Measurements from ENCODE around the gene SVOPL. TPM values are rescaled to one million over a fixed set of nuclear protein-coding genes. Genes with fewer than 3 reads are reported as not detected.

The SVOPL gene
- total and polyA plus RNA-seq, 4 donors, result 0.33 TPM; not detected in 3

DNA sequence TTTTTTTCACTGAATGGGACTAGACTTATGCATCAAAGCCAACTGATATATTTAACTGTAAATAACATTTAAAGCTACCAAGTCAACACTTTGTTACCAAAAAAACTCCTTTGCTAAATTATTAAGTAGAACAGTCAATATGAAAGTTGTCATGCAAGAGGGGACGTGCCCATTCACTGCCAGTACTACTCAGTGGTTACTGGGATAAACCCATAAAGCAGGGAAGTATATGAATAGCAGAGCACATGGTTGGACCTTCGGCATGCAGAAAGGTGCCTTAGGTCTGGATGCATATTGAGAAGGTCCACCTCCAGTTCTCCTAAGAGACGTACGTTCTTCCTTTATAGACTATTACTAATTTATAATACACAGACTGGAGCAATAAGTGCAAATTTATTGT lies 120.1 kb downstream of the SVOPL start:
- Histone ChIP-seq H3K4me3 (ENCODE audit: low read depth in 1 of 3, low read length in 3 of 3) (no peak overlapping the region), H3K27ac (ENCODE audit: low read depth in 1 of 2, low read length in 2 of 2) (no peak overlapping the region), H3K27me3 (ENCODE audit: control insufficient read depth in 4 of 4, insufficient read depth in 4 of 4, low read length in 3 of 4) (no peaks in the 10 kb centered on the region), H3K4me1 (ENCODE audit: control insufficient read depth in 4 of 4, insufficient read depth in 4 of 4, low read length in 3 of 4) (no peaks in the 10 kb centered on the region), H3K9ac (ENCODE audit: low read depth in 1 of 2, low read length in 2 of 2) (no peak overlapping the region), H3K36me3 (ENCODE audit: control insufficient read depth in 4 of 4, insufficient read depth in 3 of 4, low read depth in 1 of 4, low read length in 3 of 4) (peaks cover 4 to 74% (median 55%) of the 10 kb centered on the region in 4 donors), H3K9me3 (ENCODE audit: control insufficient read depth in 4 of 4, low read length in 3 of 4) (no peaks in the 10 kb centered on the region)
- DNase-seq (ENCODE audit: low spot score), result no peak
- 95% methylated on average over 4 of the region's 4 CpGs for WGBS
- TF ChIP-seq NR2F2 (IDR thresholded peaks at IDR 0.05), result no peak
- no peak for TF ChIP-seq YY1 (IDR thresholded peaks at IDR 0.05)
- TF ChIP-seq, protein P1, sequence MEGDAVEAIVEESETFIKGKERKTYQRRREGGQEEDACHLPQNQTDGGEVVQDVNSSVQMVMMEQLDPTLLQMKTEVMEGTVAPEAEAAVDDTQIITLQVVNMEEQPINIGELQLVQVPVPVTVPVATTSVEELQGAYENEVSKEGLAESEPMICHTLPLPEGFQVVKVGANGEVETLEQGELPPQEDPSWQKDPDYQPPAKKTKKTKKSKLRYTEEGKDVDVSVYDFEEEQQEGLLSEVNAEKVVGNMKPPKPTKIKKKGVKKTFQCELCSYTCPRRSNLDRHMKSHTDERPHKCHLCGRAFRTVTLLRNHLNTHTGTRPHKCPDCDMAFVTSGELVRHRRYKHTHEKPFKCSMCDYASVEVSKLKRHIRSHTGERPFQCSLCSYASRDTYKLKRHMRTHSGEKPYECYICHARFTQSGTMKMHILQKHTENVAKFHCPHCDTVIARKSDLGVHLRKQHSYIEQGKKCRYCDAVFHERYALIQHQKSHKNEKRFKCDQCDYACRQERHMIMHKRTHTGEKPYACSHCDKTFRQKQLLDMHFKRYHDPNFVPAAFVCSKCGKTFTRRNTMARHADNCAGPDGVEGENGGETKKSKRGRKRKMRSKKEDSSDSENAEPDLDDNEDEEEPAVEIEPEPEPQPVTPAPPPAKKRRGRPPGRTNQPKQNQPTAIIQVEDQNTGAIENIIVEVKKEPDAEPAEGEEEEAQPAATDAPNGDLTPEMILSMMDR (IDR thresholded peaks at IDR 0.05; ENCODE audit: low read depth, low read length, missing input control), result no peak
- TF ChIP-seq HNF4A (conservative IDR thresholded peaks at IDR 0.05), result no peak
- TF ChIP-seq RAD21 (IDR thresholded peaks at IDR 0.05), result no peak
- no peak for TF ChIP-seq FOXA1 (IDR thresholded peaks at IDR 0.05)
- no peak for TF ChIP-seq EGR1 (IDR thresholded peaks at IDR 0.05; ENCODE audit: low read depth in 2 of 2)
- TF ChIP-seq FOXA2 (IDR thresholded peaks at IDR 0.05), result no peak
- no peak for TF ChIP-seq RXRA (IDR thresholded peaks at IDR 0.05)
- no peak for TF ChIP-seq TAF1 (conservative IDR thresholded peaks at IDR 0.05)
- TF ChIP-seq, protein P2, sequence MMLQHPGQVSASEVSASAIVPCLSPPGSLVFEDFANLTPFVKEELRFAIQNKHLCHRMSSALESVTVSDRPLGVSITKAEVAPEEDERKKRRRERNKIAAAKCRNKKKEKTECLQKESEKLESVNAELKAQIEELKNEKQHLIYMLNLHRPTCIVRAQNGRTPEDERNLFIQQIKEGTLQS (IDR thresholded peaks at IDR 0.05), result no peak
- TF ChIP-seq, protein P3, sequence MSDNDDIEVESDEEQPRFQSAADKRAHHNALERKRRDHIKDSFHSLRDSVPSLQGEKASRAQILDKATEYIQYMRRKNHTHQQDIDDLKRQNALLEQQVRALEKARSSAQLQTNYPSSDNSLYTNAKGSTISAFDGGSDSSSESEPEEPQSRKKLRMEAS (IDR thresholded peaks at IDR 0.05), result no peak
- TF ChIP-seq, protein P4, sequence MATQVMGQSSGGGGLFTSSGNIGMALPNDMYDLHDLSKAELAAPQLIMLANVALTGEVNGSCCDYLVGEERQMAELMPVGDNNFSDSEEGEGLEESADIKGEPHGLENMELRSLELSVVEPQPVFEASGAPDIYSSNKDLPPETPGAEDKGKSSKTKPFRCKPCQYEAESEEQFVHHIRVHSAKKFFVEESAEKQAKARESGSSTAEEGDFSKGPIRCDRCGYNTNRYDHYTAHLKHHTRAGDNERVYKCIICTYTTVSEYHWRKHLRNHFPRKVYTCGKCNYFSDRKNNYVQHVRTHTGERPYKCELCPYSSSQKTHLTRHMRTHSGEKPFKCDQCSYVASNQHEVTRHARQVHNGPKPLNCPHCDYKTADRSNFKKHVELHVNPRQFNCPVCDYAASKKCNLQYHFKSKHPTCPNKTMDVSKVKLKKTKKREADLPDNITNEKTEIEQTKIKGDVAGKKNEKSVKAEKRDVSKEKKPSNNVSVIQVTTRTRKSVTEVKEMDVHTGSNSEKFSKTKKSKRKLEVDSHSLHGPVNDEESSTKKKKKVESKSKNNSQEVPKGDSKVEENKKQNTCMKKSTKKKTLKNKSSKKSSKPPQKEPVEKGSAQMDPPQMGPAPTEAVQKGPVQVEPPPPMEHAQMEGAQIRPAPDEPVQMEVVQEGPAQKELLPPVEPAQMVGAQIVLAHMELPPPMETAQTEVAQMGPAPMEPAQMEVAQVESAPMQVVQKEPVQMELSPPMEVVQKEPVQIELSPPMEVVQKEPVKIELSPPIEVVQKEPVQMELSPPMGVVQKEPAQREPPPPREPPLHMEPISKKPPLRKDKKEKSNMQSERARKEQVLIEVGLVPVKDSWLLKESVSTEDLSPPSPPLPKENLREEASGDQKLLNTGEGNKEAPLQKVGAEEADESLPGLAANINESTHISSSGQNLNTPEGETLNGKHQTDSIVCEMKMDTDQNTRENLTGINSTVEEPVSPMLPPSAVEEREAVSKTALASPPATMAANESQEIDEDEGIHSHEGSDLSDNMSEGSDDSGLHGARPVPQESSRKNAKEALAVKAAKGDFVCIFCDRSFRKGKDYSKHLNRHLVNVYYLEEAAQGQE (IDR thresholded peaks at IDR 0.05), result no peak
- no peak for TF ChIP-seq GABPA (IDR thresholded peaks at IDR 0.05 in 1 of 2, conservative IDR thresholded peaks at IDR 0.05 in 1 of 2)
- TF ChIP-seq, protein P5, sequence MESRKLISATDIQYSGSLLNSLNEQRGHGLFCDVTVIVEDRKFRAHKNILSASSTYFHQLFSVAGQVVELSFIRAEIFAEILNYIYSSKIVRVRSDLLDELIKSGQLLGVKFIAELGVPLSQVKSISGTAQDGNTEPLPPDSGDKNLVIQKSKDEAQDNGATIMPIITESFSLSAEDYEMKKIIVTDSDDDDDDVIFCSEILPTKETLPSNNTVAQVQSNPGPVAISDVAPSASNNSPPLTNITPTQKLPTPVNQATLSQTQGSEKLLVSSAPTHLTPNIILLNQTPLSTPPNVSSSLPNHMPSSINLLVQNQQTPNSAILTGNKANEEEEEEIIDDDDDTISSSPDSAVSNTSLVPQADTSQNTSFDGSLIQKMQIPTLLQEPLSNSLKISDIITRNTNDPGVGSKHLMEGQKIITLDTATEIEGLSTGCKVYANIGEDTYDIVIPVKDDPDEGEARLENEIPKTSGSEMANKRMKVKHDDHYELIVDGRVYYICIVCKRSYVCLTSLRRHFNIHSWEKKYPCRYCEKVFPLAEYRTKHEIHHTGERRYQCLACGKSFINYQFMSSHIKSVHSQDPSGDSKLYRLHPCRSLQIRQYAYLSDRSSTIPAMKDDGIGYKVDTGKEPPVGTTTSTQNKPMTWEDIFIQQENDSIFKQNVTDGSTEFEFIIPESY (IDR thresholded peaks at IDR 0.05), result no peak

DNA sequence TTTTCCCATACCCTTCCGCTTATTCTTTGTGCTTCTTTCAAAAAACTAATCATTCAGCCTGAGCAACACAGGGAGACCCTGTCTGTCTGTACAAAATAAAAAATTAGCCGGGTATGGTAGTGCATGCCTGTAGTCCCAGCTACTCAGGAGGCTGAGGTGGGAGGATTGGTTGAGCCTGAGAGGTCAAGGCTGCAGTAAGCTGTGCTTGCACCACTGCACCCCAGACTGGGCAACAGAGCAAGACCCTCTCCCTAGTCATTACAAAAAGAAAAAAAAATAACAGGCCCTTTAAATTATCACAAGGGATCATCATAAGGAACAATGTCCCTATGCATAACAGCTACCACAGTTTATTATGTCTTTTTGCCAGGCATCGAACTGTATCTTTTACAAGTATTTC lies 121.5 kb downstream of the SVOPL start:
- Histone ChIP-seq H3K27ac (ENCODE audit: low read depth in 1 of 2, low read length in 2 of 2) (no peak overlapping the region), H3K27me3 (ENCODE audit: control insufficient read depth in 4 of 4, insufficient read depth in 4 of 4, low read length in 3 of 4) (no peaks in the 10 kb centered on the region), H3K4me3 (ENCODE audit: low read depth in 1 of 3, low read length in 3 of 3) (no peak overlapping the region), H3K9me3 (ENCODE audit: control insufficient read depth in 4 of 4, low read length in 3 of 4) (no peaks in the 10 kb centered on the region), H3K4me1 (ENCODE audit: control insufficient read depth in 4 of 4, insufficient read depth in 4 of 4, low read length in 3 of 4) (no peaks in the 10 kb centered on the region), H3K9ac (ENCODE audit: low read depth in 1 of 2, low read length in 2 of 2) (no peak overlapping the region), H3K36me3 (ENCODE audit: control insufficient read depth in 4 of 4, insufficient read depth in 3 of 4, low read depth in 1 of 4, low read length in 3 of 4) (peaks cover 6 to 66% (median 52%) of the 10 kb centered on the region in 4 donors)
- no peak for DNase-seq (ENCODE audit: low spot score)
- WGBS, result over 99% methylated on average over 3 of the region's 3 CpGs
- TF ChIP-seq GABPA (IDR thresholded peaks at IDR 0.05 in 1 of 2, conservative IDR thresholded peaks at IDR 0.05 in 1 of 2), result no peak
- TF ChIP-seq, protein P4 (IDR thresholded peaks at IDR 0.05), result no peak
- no peak for TF ChIP-seq NR2F2 (IDR thresholded peaks at IDR 0.05)
- TF ChIP-seq HNF4A (conservative IDR thresholded peaks at IDR 0.05), result no peak
- no peak for TF ChIP-seq TAF1 (conservative IDR thresholded peaks at IDR 0.05)
- TF ChIP-seq YY1 (IDR thresholded peaks at IDR 0.05), result no peak
- TF ChIP-seq FOXA1 (IDR thresholded peaks at IDR 0.05), result no peak
- TF ChIP-seq, protein P5 (IDR thresholded peaks at IDR 0.05), result no peak
- TF ChIP-seq, protein P3 (IDR thresholded peaks at IDR 0.05), result no peak
- no peak for TF ChIP-seq EGR1 (IDR thresholded peaks at IDR 0.05; ENCODE audit: low read depth in 2 of 2)
- no peak for TF ChIP-seq RXRA (IDR thresholded peaks at IDR 0.05)
- TF ChIP-seq, protein P2 (IDR thresholded peaks at IDR 0.05), result no peak

Data from liver (tissue), 9 donors.